Immature natural killer cell (primary cell): ENCODE data around the gene PARL. TPM values are rescaled to one million over a fixed set of nuclear protein-coding genes. Genes with fewer than 3 reads are reported as not detected.
A peak's percentile ranks its signal among the peaks of the same experiment; 100 is the strongest.

Source experiments
- DNase-seq, 3 donors: peaks; one replicate each; pipeline ENCODE4 v3.0.0; 2022; ENCODE audit warnings: mixed read lengths in 1 of 3
- H3K27ac Mint-ChIP-seq, 6 donors: one replicate each; pipeline ENCODE4 v1.8.0; 2020; ENCODE audit warnings: mixed read lengths in 6 of 6, mild to moderate bottlenecking in 5 of 6, inconsistent platforms in 4 of 6, moderate library complexity in 3 of 6
- H3K27me3 Mint-ChIP-seq, 3 donors: one replicate each; pipeline ENCODE4 v1.8.0; 2020 to 2021; ENCODE audit warnings: low read depth in 3 of 3, mild to moderate bottlenecking in 3 of 3, mixed read lengths in 3 of 3, moderate library complexity in 3 of 3, inconsistent platforms in 1 of 3
- H3K36me3 Mint-ChIP-seq, 3 donors: one replicate each; pipeline ENCODE4 v1.8.0; 2020; ENCODE audit warnings: mixed read lengths in 3 of 3, inconsistent platforms in 2 of 3, mild to moderate bottlenecking in 2 of 3
- H3K4me1 Mint-ChIP-seq, 2 donors: one replicate each; pipeline ENCODE4 v1.8.0; 2020; ENCODE audit warnings: inconsistent platforms in 2 of 2, mild to moderate bottlenecking in 2 of 2, mixed read lengths in 2 of 2, moderate library complexity in 1 of 2
- H3K4me3 Mint-ChIP-seq, 5 donors: one replicate each; pipeline ENCODE4 v1.8.0; 2020; ENCODE audit warnings: mild to moderate bottlenecking in 5 of 5, mixed read lengths in 5 of 5, inconsistent platforms in 3 of 5, moderate library complexity in 3 of 5
- H3K9me3 Mint-ChIP-seq, 6 donors: one replicate each; pipeline ENCODE4 v1.8.0; 2020; ENCODE audit warnings: mild to moderate bottlenecking in 6 of 6, mixed read lengths in 6 of 6, inconsistent platforms in 4 of 6, moderate library complexity in 3 of 6
- polyA plus RNA-seq, 3 donors: library from polyadenylated mRNA; unstranded; fragments of 300-500 nt; fragmentation: Illumina TruSeq; gene quantifications; one replicate each; pipeline ENCODE4 v1.2.3, GENCODE V29; 2021

The PARL gene
- polyA plus RNA-seq, 3 donors from 2014 or later = 82.7 to 180 (median 120) TPM

DNA sequence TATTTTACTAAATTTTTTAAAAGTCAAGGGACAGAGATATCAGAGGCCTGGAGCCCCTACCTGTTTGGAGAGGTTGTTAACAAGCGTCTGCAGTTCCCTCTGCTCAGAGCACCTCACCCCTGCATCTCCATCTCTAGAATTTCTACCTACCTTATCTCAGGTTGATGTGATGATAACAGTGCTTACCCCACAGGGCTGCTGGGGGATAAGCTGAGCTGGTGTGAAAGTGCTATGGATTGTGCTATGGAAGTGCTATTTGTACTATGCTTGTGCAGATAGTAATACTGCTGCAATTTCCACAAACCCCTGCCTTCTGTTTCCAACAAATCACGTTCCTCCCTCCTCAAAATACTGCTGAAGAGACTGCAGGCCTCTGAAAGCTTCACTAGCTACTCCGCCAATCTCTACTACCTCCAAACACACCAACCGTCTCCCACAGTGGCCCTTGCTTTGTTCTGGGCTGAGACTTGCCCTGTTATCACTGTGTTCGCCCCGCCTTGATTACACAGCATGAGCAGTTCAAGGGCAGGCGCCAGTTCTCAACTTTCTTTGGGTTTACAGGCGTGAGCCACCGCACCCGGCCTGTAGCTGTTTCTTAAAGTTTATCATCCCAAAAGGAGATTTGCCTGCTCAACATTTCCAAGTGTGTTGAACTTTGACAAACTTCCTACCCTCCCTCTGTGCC, 28.4 kb upstream of the PARL start:
- DNase-seq = no peak

DNA sequence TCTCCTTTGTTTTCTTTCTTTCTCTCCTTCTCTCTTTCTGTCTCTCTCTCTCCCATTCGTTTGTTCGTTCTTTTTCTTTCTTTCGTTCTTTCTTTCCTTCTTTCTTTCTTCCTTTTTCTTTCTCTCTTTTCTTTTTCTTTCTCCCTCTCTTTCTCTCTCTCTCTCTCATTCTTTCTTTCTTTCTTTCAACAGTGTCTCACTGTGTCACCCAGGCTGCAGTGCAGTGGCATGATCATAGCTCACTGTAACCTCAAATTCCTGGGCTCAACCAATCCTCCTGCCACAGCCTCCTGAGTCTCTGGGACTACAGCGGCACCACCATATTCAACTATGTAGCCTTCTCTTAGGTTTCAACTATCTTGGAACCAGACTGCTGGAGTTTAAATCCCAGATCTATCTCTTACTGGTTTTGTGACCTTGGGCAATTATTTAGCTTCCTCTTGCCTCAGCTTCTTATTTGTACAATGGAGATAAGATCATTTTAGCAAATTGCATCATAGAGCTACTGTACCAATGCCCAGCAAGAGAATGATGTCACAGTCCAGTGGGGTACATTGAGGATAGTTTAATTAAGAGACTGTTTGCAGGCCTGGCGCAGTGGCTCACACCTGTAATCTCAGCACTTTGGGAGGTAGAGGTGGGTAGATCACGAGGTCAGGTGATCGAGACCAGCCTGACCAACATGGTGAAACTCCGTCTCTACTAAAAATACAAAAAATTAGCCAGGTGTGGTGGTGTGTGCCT, 27.3 kb upstream of the PARL start:
- no peaks in the 10 kb centered on the region for H3K4me1 Mint-ChIP-seq
- no peak overlapping the region for H3K4me3 Mint-ChIP-seq
- no peaks in the 10 kb centered on the region for H3K9me3 Mint-ChIP-seq
- DNase-seq = no peak
- no peaks in the 10 kb centered on the region for H3K36me3 Mint-ChIP-seq
- H3K27ac Mint-ChIP-seq = peak overlapping the region in 1 of 6 donors; percentile 4
- peaks cover 0 to 4% (median 3%) of the 10 kb centered on the region in 3 donors for H3K27me3 Mint-ChIP-seq

More for the DNA sequence above, 28.4 kb upstream of the PARL start:
- Mint-ChIP-seq H3K4me1 (no peaks in the 10 kb centered on the region), H3K9me3 (no peaks in the 10 kb centered on the region), H3K4me3 (no peak overlapping the region), H3K27me3 (peaks cover 0 to 3% (median 2%) of the 10 kb centered on the region in 3 donors), H3K27ac (no peak overlapping the region), H3K36me3 (no peaks in the 10 kb centered on the region)

DNA sequence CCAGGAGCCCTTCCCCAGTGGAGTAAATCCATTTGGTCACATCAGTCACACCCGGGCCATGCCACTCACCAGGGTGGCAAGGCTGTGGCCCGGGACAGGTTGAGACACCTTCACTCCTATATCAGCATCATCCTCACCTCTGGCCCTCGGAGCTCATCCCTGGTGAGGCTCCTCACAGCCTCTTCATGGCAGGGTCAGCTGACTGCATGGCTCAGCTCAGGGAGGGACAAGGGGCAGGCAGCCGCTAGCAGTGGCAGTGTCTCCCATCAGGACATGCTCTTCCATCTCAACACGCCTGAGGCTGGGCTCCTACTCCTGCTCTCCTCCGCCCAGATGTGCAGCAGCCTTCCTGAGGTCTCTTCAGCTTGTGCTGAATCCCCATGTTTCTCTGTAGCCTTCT, 26.4 kb upstream of the PARL start:
- Mint-ChIP-seq H3K9me3 (no peaks in the 10 kb centered on the region), H3K4me3 (no peak overlapping the region), H3K36me3 (no peaks in the 10 kb centered on the region), H3K4me1 (no peaks in the 10 kb centered on the region), H3K27ac (no peak overlapping the region), H3K27me3 (peaks cover 2 to 4% (median 3%) of the 10 kb centered on the region in 3 donors)
- no peak for DNase-seq

DNA sequence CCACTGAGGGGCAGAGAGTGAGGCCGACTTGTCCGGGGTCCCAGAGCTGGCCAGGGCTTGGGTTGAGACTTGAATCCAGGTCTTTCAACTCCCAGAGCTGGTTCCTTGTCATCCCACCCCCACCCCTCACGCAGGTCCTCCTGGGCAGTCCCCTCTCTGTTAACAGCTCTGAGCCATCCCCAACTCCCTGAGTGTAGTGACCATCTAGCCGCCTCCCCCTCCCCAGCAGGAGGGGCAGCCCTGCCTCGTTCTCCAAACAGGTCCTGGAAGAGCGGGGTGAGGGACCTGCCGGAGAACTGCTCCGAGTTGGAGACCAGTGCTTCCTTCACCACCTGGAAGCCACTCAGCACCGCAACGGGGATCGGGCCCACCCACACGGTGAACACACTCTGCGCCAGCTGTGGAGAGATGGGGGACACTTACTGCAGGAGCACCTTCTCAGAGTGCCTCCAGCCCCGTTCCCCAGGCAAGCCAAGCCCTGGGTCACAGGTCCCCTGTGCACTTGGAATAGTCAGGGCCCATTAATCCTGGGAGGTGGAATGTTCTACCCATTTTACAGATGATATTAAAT, 24.4 kb upstream of the PARL start:
- Mint-ChIP-seq H3K27me3 (peaks cover 0 to 2% (median 2%) of the 10 kb centered on the region in 3 donors), H3K4me3 (no peak overlapping the region), H3K27ac (no peak overlapping the region), H3K4me1 (no peaks in the 10 kb centered on the region), H3K9me3 (no peaks in the 10 kb centered on the region), H3K36me3 (no peaks in the 10 kb centered on the region)
- DNase-seq = no peak

DNA sequence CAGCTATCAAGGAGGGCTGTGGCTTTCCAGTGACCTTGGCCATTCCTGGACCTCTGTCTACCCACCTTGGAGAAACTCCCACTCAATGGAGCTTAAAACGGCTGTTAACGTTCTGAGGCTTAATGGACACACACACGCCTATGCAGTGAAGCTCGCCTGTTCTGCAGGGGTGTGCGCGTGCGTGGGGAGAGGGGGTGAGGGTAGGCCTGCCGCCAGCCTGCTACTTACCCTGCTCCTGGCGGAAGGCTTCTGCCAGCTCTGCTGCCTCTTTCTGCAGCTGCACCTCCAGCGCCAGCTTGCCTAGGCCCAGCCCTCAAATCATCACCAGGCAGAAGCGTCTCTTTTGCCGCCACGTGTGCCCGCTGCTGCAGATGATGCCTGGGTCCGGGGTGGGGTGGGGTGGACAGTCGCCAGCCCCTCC, 23.2 kb upstream of the PARL start:
- no peak overlapping the region for H3K27ac Mint-ChIP-seq
- H3K4me1 Mint-ChIP-seq = no peaks in the 10 kb centered on the region
- no peaks in the 10 kb centered on the region for H3K9me3 Mint-ChIP-seq
- peaks cover 0 to 2% (median 2%) of the 10 kb centered on the region in 3 donors for H3K27me3 Mint-ChIP-seq
- no peak for DNase-seq
- H3K36me3 Mint-ChIP-seq = no peaks in the 10 kb centered on the region
- H3K4me3 Mint-ChIP-seq = no peak overlapping the region

DNA sequence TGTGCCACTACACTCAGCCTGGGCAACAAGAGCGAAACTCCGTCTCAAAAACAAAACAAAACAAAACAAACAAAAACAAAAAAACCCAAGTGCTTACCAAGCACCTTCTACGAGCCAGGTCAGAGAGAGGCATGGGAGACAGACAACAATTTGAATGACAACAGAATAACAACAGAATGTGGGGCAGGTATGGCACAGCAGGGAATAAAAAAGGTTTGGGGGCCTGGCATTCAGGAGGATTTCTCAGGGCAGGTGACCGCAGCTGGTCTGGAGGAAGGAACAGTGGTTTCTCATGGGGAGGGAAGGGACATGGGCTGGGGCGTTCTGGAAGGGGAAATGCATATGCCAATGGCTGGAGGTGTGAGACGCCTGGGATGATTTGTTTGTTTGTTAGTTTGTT, 22.5 kb upstream of the PARL start:
- H3K4me3 Mint-ChIP-seq = no peak overlapping the region
- H3K27me3 Mint-ChIP-seq = peaks cover 0 to 2% (median 2%) of the 10 kb centered on the region in 3 donors
- H3K9me3 Mint-ChIP-seq = no peaks in the 10 kb centered on the region
- DNase-seq = no peak
- no peaks in the 10 kb centered on the region for H3K36me3 Mint-ChIP-seq
- H3K27ac Mint-ChIP-seq = no peak overlapping the region
- no peaks in the 10 kb centered on the region for H3K4me1 Mint-ChIP-seq

DNA sequence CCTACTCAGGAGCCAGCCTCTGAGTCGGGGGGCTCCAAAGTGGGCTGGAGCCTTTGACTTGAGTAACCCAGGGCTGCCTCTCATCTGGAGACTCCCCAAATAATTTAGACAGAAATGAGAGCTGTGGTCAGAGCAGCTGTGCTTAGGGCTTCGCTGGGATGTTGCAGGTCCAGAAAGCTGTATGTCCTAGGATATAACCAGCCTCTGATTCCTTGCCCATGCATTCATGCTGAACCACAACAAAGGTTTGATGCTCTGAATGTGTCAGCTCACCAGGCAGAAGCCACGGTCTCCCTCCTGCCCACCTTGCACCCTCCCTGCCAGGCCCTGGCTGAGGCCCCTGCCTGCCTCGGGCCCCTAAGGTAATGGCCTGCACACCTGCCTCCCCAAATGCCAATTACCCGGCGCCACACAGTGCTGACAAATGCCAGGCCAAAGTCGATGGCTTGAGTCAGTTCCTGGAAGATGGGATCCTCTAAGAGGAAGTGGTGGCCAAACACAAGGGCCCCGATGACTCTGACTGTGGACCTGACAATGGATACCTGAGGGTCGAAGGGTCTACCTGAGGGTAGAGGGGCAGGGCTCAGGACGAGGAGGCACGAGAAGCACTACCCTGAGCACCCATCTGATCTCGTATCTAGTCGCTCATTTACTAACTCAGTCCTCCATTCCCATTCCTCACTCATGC, 21.7 kb upstream of the PARL start:
- H3K9me3 Mint-ChIP-seq = no peaks in the 10 kb centered on the region
- no peaks in the 10 kb centered on the region for H3K4me1 Mint-ChIP-seq
- no peak for DNase-seq
- H3K27ac Mint-ChIP-seq = no peak overlapping the region
- H3K36me3 Mint-ChIP-seq = no peaks in the 10 kb centered on the region
- H3K4me3 Mint-ChIP-seq = no peak overlapping the region
- peaks cover 0 to 2% (median 2%) of the 10 kb centered on the region in 3 donors for H3K27me3 Mint-ChIP-seq

DNA sequence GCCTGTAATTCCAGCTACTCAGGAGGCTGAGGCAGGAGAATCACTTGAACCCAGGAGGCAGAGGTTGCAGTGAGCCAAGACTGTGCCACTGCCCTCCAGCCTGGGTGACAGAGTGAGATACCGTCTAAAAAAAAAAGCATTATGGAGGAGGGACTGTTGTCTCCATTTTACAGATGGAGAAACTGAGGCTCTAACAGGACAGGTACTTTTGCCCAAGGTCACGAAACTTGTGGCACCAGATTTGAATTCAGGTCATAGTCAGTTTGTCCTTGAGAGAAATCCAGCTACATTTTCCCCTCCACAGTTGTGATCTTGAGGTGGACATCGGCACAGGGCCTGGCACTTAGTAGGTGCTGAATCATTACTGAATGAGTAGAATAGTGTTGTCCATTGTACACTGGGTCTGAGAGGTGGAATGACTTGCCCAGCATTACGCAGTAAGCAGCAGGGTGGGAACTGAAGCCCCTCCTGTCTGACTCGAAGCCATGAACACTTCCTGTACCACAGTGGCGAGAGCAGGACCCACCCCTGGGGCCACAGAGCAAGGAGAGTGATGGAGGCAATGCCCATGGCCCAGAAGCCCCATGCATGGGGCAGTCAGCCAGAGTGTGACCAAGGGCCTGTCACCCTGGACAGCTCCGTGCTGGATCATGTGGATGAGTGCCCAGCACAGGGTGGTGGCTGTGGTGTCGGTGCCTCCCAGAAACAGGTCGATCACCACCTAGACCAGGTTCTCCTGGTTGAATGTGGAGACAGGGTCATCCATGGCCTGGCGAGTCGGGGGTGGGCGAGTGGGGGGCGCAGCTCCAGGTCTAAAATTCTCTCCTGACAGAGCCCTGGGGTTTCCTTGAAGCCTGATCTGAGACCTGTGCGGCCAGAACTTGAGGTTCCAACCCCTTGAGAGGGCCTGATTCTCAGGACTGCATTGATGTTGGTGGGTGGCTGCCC, 20.4 kb upstream of the PARL start:
- Mint-ChIP-seq H3K4me3 (no peak overlapping the region), H3K9me3 (no peaks in the 10 kb centered on the region), H3K27me3 (peaks cover 0 to 3% (median 2%) of the 10 kb centered on the region in 3 donors), H3K27ac (no peak overlapping the region), H3K4me1 (no peaks in the 10 kb centered on the region), H3K36me3 (no peaks in the 10 kb centered on the region)
- DNase-seq = no peak

DNA sequence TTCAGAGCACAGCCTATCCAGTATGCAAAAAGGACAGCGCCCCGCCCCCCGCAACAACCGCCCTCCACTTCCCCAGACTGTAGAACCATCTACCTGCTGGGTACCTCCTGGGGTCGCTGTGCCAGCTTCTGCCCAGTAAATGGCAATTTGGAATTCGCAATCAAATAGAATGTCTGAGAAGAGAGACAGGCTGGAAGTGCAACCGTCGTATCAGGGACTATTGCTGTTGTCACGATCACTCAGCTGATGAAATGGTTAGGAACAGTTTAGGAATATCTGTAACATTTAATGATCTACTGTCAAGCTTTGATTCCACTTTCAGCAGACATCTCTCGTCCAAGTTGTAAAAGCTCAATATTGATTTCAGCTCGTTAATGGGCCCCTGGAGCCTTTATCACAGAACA, 13.3 kb upstream of the PARL start:
- no peaks in the 10 kb centered on the region for H3K36me3 Mint-ChIP-seq
- H3K27me3 Mint-ChIP-seq = peaks cover 0 to 18% (median 4%) of the 10 kb centered on the region in 3 donors
- H3K9me3 Mint-ChIP-seq = no peaks in the 10 kb centered on the region
- no peak overlapping the region for H3K4me3 Mint-ChIP-seq
- H3K4me1 Mint-ChIP-seq = no peaks in the 10 kb centered on the region
- DNase-seq = no peak
- H3K27ac Mint-ChIP-seq = no peak overlapping the region

DNA sequence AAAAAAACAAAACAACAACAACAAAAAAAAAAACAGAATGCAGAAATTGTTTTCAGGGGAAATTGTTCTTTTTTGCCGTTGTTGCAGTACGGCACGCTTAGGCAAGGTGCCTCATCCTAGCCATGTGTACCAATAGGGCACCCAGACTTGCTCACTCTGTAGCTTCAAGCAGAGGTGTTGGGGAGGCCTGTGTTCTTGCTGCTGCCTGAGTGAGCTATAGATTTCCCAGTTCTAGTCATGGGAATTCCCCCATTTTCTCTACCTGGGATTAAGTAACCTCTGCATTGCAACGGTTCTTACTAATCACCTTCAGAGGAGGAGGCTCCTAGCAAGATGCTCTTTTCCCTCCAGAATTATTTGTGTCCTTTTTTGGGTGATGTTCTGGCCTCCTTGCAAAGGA, 12.9 kb upstream of the PARL start:
- H3K4me1 Mint-ChIP-seq = no peaks in the 10 kb centered on the region
- H3K27ac Mint-ChIP-seq = no peak overlapping the region
- no peaks in the 10 kb centered on the region for H3K9me3 Mint-ChIP-seq
- no peak for DNase-seq
- H3K36me3 Mint-ChIP-seq = no peaks in the 10 kb centered on the region
- peaks cover 0 to 21% (median 4%) of the 10 kb centered on the region in 3 donors for H3K27me3 Mint-ChIP-seq
- no peak overlapping the region for H3K4me3 Mint-ChIP-seq

DNA sequence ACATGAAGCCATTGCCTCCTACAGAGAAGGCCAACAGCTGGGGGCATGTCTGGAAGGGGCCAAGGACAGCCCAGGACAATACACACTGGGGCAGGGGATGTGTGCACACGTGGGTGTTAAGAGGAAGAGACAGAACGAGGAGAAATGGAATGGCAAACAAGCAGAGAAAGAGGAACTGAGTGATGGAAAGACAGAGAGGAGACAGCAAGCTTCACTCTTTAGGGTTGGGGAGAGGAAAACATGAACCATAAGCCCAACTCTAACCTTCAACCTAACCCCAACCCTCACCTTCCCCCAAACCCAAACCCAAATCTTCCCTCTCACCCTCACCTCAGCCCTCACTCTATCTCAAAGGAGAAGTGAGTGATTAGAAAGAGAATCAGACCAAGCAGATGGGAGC, 11.9 kb upstream of the PARL start:
- Mint-ChIP-seq H3K27me3 (peaks cover 0 to 21% (median 4%) of the 10 kb centered on the region in 3 donors), H3K36me3 (no peaks in the 10 kb centered on the region), H3K4me1 (no peaks in the 10 kb centered on the region), H3K9me3 (no peaks in the 10 kb centered on the region), H3K27ac (no peak overlapping the region), H3K4me3 (no peak overlapping the region)
- DNase-seq = no peak

DNA sequence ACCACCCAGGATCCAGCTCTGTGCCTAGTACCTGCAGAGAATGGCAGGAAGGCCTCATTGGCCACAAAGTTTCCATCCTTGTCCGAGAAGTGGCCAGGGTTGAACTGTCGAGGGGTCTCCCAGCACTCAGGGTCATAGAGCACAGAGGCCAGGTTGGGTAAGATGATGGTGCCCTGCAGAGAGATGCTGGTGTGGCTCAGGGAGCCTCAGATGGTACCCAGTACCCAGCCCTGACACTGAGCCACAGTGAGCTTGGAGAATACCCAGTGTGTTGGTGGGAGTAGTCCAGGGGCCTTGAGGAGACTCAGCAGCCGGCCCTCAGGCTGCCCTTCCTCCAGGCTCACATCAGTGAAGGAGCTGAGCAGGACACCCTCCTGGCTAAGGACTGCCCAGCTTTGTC, 11.5 kb upstream of the PARL start:
- Mint-ChIP-seq H3K4me3 (no peak overlapping the region), H3K9me3 (no peaks in the 10 kb centered on the region), H3K4me1 (no peaks in the 10 kb centered on the region), H3K27ac (no peak overlapping the region), H3K27me3 (peaks cover 0 to 21% (median 4%) of the 10 kb centered on the region in 3 donors), H3K36me3 (no peaks in the 10 kb centered on the region)
- DNase-seq = no peak

DNA sequence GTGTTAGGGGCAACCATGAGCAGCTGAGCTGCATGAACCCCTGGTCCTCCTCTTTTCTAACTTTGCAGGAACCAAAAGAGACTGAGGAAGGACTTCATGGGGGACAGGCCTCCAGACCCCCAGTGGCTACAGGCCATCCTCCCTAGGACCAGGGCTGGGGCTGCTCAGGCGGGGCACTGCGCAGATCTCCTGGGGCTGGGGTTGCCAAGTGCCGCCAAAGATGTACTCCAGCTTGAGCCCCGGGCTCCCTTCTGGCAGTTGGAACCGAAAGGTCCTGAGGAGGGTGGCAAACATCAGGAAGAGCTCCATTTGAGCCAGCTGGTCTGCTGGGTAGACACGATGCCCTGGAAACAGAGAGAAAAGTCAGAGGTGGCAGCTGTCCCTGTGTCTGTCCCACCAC, 11.1 kb upstream of the PARL start:
- Mint-ChIP-seq H3K9me3 (no peaks in the 10 kb centered on the region), H3K27ac (no peak overlapping the region), H3K4me3 (no peak overlapping the region), H3K4me1 (no peaks in the 10 kb centered on the region), H3K27me3 (peaks cover 0 to 21% (median 4%) of the 10 kb centered on the region in 3 donors), H3K36me3 (no peaks in the 10 kb centered on the region)
- no peak for DNase-seq
